ENCODE data around the gene PCP2. TPM values are rescaled to one million over a fixed set of nuclear protein-coding genes. Genes with fewer than 3 reads are reported as not detected.

Gene PCP2
- total RNA-seq, 1 experiment from 2014 or later, result not detected

DNA sequence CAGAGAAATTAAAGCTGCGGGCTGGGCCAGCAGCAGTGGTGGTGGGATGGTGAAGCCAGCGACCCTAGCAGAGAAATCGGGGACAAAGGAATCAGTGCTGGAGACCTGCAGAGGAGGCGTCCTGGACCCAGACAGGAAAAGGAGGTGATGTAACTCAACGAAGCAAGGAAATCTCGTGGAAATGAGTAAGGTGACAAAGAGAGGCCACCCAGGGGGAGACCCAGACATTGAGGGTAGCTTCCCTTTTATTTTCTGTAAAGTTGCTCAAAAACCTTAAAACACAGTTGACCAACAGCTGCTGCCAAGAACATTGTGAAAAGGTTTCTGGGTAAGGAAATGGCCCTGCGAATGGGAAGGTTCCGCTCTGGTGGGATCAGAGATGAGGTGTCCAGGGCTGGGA is 22.1 kb upstream of the PCP2 start:
- H3K27me3 ChIP-seq (ENCODE audit: low read length), result no peaks in the 10 kb centered on the region
- H3K4me3 ChIP-seq (ENCODE audit: low read length), result no peak overlapping the region
- peaks cover 3% of the 10 kb centered on the region; the same call in 1 of the 2 replicates for H3K4me1 ChIP-seq (ENCODE audit: insufficient read depth, low read length)
- no peak overlapping the region for H3K27ac ChIP-seq (ENCODE audit: low read length)
- ChIA-PET CTCF (no interaction called here), POLR2A (ENCODE audit: unreplicated experiment) (no interaction called here)
- H4K20me1 ChIP-seq (ENCODE audit: low read length), result no peaks in the 10 kb centered on the region
- no peaks in the 10 kb centered on the region for H3K9me3 ChIP-seq (ENCODE audit: low read length)
- no peaks in the 10 kb centered on the region for H3F3A ChIP-seq (ENCODE audit: low read length, unreplicated experiment)
- intact Hi-C loops (cut with micrococcal nuclease), result no loop called here
- BruUV-seq (replicated peaks), result no TSS peak
- H2AFZ ChIP-seq (ENCODE audit: low read length), result no peak overlapping the region
- ATAC-seq, result no peak
- H3K36me3 ChIP-seq (ENCODE audit: low read depth, low read length), result no peaks in the 10 kb centered on the region
- TF ChIP-seq, protein P1, sequence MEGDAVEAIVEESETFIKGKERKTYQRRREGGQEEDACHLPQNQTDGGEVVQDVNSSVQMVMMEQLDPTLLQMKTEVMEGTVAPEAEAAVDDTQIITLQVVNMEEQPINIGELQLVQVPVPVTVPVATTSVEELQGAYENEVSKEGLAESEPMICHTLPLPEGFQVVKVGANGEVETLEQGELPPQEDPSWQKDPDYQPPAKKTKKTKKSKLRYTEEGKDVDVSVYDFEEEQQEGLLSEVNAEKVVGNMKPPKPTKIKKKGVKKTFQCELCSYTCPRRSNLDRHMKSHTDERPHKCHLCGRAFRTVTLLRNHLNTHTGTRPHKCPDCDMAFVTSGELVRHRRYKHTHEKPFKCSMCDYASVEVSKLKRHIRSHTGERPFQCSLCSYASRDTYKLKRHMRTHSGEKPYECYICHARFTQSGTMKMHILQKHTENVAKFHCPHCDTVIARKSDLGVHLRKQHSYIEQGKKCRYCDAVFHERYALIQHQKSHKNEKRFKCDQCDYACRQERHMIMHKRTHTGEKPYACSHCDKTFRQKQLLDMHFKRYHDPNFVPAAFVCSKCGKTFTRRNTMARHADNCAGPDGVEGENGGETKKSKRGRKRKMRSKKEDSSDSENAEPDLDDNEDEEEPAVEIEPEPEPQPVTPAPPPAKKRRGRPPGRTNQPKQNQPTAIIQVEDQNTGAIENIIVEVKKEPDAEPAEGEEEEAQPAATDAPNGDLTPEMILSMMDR (conservative IDR thresholded peaks at IDR 0.05; ENCODE audit: low read depth, low read length), result no peak
- TF ChIP-seq EZH2 (IDR thresholded peaks at IDR 0.05; ENCODE audit: low read length, unreplicated experiment) (no peak), EZH2phosphoT487 (IDR thresholded peaks at IDR 0.05; ENCODE audit: borderline replicate concordance, low read length) (no peak)
- no peak overlapping the region for H3K4me2 ChIP-seq (ENCODE audit: low read length)
- H3K9me2 ChIP-seq (replicated peaks; ENCODE audit: low read length), result no peaks in the 10 kb centered on the region
- H3K9ac ChIP-seq (ENCODE audit: low read length), result no peak overlapping the region
- DNase-seq, result no peak
- no peaks in the 10 kb centered on the region for H3K79me2 ChIP-seq (ENCODE audit: low read length)

GRCh38 chr19:7654401-7654800 is 20.9 kb upstream of the PCP2 start:
- intact Hi-C loops (cut with micrococcal nuclease), result no loop called here
- Histone ChIP-seq H4K20me1 (ENCODE audit: low read length) (no peaks in the 10 kb centered on the region), H3K27ac (ENCODE audit: low read length) (no peak overlapping the region), H3K9me3 (ENCODE audit: low read length) (no peaks in the 10 kb centered on the region), H3K27me3 (ENCODE audit: low read length) (no peaks in the 10 kb centered on the region), H3K9ac (ENCODE audit: low read length) (no peak overlapping the region), H3K4me3 (ENCODE audit: low read length) (no peak overlapping the region), H3K36me3 (ENCODE audit: low read depth, low read length) (no peaks in the 10 kb centered on the region), H3K4me1 (ENCODE audit: insufficient read depth, low read length) (peaks cover 3% of the 10 kb centered on the region; the same call in 1 of the 2 replicates), H3K4me2 (ENCODE audit: low read length) (no peak overlapping the region), H2AFZ (ENCODE audit: low read length) (no peak overlapping the region), H3F3A (ENCODE audit: low read length, unreplicated experiment) (no peaks in the 10 kb centered on the region), H3K9me2 (replicated peaks; ENCODE audit: low read length) (no peaks in the 10 kb centered on the region), H3K79me2 (ENCODE audit: low read length) (no peaks in the 10 kb centered on the region)
- TF ChIP-seq EZH2 (IDR thresholded peaks at IDR 0.05; ENCODE audit: low read length, unreplicated experiment) (no peak), EZH2phosphoT487 (IDR thresholded peaks at IDR 0.05; ENCODE audit: borderline replicate concordance, low read length) (no peak)
- TF ChIP-seq, protein P1 (conservative IDR thresholded peaks at IDR 0.05; ENCODE audit: low read depth, low read length), result no peak
- no peak for ATAC-seq
- no TSS peak for BruUV-seq (replicated peaks)
- CTCF ChIA-PET, result no interaction called here
- POLR2A ChIA-PET (ENCODE audit: unreplicated experiment), result interaction anchor here (0.5 kb wide), 1 partner anchor 128 kb away, joined by 3 read pairs; no protein-coding TSS in a partner anchor
- DNase-seq, result no peak

DNA sequence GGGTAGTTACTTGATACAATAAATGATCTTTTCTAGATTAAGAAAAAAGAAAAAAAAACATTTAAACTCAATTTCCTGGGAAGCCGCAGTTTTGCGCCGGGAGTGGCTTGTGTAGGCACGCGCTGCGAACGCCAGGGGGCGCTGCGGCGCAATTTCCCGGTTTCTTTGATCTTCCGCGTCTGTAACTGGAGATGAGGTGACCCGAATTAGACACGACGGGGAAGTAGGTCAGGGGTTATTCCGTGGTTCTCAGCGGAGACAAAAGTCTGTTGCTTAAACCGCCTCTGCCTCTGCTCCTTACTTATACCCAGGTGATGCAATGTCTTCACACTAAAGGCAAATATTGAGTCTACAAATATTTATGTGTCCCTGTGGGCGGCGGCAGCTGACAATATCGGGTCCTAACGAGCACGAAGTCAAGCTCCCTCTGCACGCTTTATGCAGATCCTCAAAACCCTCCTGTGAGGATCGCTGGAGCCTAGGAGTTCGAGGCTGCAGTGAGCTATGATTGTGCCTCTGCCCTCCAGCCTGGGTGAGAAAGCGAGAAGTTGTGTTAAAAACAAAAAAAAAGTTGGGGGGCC is 18.6 kb upstream of the PCP2 start:
- Histone ChIP-seq H3K79me2 (ENCODE audit: low read length) (no peaks in the 10 kb centered on the region), H3K9me2 (replicated peaks; ENCODE audit: low read length) (no peaks in the 10 kb centered on the region), H2AFZ (ENCODE audit: low read length) (peak overlapping the region; percentile 60), H3K4me3 (ENCODE audit: low read length) (peak overlapping the region; percentile 23; the same call in 1 of the 2 replicates), H3K4me1 (ENCODE audit: insufficient read depth, low read length) (peaks cover 3% of the 10 kb centered on the region; the same call in 1 of the 2 replicates), H3K9me3 (ENCODE audit: low read length) (no peaks in the 10 kb centered on the region), H3K4me2 (ENCODE audit: low read length) (peak overlapping the region; percentile 70), H3K36me3 (ENCODE audit: low read depth, low read length) (0 out of 2 replicates have a peak, but pooled peaks cover 2% of the 10 kb centered on the region), H3F3A (ENCODE audit: low read length, unreplicated experiment) (no peaks in the 10 kb centered on the region), H3K27ac (ENCODE audit: low read length) (no peak overlapping the region), H3K27me3 (ENCODE audit: low read length) (no peaks in the 10 kb centered on the region), H4K20me1 (ENCODE audit: low read length) (no peaks in the 10 kb centered on the region), H3K9ac (ENCODE audit: low read length) (no peak overlapping the region)
- TF ChIP-seq EZH2 (IDR thresholded peaks at IDR 0.05; ENCODE audit: low read length, unreplicated experiment) (no peak), EZH2phosphoT487 (IDR thresholded peaks at IDR 0.05; ENCODE audit: borderline replicate concordance, low read length) (no peak)
- TF ChIP-seq, protein P1 (conservative IDR thresholded peaks at IDR 0.05; ENCODE audit: low read depth, low read length), result peak; percentile 97
- intact Hi-C loops (cut with micrococcal nuclease), result loop anchor here (1.0 kb wide), 2 partner anchors 28 to 147 kb away; partner anchors contain the start of gene TRAPPC5
- peak; percentile 95 for DNase-seq
- no TSS peak for BruUV-seq (replicated peaks)
- peak; percentile 78 for ATAC-seq
- POLR2A ChIA-PET (ENCODE audit: unreplicated experiment), result interaction anchor here (0.6 kb wide), 1 partner anchor 146 kb away, joined by 8 read pairs; no protein-coding TSS in a partner anchor
- CTCF ChIA-PET, result interaction anchor here (0.5 to 1.7 kb wide), 5 partner anchors 11 to 104 kb away, joined by 3 to 11 read pairs (median 4); partner anchors contain the start of gene TRAPPC5
